T follicular helper cell (primary cell): ENCODE data around the gene COL7A1.
"Not testable (repeated sequence)": the region's sequence is repeated elsewhere in the genome, so short reads cannot be mapped to it uniquely, and the experiment has no call there.

Experiments
- DNase-seq: peaks from one replicate; pipeline ENCODE4 v3.0.0-alpha.2; 2020; ENCODE audit warnings: low read depth

Gene COL7A1

DNA sequence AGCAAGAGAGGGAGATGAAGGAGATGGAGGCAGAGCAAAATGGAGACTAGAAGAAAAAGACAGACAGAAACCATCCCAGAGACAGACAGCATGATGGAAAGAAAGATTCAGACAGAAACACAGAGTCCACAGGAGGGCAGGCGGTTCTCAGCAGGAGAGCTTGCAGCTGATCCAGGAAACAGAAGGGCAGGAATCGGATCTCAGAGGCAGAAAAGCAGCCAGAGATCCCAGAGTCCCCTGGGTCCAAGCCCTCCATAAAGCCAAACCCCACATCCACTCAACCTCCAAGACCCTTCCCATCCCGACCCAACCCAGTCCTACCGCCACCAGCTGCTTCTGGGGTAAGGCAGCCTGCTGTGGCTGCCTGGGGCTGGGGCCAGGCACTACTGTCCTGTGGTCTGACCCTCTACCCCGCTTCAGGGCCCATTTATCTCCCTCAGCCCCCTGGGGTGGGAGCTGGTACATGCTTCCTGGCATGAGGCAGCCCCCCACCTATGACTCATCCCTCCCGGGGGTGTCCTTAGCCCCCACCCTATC, 31.7 kb downstream of the COL7A1 start, which contains the start of gene UCN2:
UCN2 (minus strand) TSS at position 400 of the 537 bp plus-strand sequence. CDS start 657 bp downstream, outside the sequence.
- no peak for DNase-seq

DNA sequence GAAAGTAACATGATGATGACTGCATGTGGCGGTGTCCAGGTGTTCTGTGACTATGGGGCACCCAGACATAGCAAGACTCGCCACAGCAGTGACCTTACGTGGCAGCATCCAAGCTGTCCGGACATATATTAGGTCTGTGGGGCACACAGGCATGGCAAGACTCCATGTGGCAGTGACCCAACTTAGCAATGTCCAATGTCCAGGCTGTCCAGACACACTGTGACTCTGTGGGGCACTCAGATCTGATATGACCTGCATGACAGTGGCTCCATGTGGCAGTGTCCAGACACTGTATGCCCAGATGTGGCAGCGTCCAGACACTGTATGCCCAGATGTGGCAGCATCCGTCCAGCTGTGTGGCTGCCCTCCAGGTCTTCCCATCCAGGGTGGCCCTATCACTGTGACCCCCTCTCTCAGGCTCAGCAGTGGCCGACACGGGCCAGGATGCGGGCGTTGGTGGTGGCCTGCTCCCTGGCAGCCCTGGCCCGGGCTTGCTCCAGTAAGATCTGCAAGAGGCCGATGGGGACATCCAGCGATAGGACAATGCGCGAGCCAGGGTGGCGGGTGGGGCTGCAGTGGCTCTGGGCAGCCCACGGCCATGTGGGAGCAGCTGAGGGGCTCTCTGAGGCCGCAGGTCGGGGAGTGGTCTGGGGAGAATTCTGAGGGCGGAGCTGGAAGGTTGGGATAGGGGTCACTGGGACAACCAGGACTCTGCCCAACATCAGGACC, 32.6 kb downstream of the COL7A1 start:
- DNase-seq: no peak

DNA sequence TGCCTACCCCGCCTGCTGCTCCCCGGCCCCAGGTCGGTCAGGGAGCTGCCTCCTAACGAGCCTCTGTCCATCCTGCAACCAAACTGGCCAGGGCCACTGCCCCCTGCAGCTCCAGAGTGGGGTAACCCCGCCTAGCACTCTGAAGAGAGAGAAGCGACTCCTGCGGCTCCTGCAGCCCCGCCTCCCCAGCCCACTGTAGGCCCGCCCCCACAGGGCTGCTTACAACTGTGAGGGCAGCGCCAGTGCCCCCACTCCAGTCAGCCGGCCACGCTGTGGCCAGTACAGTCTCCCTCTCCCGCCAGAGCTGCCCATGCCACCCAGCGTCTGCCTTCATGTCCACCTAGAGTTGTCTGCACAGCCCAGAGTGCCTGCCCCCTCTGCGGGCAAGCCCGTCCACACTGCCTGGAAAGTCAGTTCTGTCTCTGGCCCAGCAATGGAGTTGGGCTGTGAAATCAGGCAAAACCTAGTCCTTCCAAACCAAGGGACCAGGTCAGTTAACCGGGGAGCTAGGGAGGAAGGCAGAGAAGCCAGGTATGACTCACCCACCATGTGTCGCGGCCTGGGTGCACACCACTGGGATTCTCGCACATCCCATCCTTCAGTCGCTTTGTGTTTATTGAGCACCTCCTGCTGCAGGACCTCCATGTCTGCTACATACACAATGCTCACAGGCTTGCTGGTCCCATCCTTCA, 33.9 kb downstream of the COL7A1 start:
- no peak for DNase-seq

DNA sequence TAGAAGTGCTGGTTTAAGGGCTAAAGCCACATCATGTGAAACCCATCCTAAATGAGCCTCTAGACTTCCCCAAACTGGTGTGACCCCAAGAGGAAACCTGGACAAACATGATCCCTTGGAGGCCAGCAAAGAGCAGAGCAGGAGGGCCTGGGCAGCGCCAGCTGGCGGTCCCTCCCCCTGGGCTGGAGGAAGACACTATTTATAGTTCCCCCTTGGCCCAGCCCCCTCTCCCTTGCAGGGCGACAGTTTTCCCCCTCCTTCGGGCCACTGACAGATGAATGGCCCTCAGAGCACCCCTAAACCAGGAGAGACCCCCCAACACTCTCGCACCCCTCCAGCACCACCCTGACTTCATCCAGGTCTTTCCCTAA, 34.5 kb downstream of the COL7A1 start:
- no peak for DNase-seq

DNA sequence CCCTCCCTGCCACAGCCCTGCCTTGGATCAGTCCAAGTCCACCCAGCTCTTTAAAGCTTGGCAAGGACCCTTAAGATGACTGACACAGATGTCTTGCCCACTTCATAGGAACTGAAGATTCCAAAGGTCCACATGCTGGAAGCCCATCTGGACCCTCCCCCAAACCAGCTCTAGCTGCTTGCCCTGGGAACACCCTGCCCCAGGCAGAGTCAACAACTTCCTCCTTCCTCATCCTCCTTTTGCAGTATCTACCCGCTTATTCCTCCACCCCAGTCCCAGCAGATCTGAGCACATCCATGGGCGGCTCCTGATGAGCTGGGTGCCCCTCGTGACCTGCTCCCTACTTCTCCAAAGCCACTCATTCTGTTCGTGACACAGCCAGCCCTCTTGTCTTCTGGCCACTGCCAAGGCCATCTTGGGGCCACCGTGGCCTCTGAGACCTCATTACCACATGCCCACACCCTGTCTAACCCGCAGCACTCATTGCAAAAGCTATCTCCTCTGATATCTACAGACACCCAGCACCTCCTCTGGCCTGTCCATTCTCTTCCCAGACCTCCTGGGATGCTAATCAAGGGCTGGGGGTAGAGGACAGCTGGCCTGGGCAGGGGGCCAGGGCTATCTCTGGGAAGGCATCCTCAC, 36.5 kb downstream of the COL7A1 start:
- DNase-seq: no peak

DNA sequence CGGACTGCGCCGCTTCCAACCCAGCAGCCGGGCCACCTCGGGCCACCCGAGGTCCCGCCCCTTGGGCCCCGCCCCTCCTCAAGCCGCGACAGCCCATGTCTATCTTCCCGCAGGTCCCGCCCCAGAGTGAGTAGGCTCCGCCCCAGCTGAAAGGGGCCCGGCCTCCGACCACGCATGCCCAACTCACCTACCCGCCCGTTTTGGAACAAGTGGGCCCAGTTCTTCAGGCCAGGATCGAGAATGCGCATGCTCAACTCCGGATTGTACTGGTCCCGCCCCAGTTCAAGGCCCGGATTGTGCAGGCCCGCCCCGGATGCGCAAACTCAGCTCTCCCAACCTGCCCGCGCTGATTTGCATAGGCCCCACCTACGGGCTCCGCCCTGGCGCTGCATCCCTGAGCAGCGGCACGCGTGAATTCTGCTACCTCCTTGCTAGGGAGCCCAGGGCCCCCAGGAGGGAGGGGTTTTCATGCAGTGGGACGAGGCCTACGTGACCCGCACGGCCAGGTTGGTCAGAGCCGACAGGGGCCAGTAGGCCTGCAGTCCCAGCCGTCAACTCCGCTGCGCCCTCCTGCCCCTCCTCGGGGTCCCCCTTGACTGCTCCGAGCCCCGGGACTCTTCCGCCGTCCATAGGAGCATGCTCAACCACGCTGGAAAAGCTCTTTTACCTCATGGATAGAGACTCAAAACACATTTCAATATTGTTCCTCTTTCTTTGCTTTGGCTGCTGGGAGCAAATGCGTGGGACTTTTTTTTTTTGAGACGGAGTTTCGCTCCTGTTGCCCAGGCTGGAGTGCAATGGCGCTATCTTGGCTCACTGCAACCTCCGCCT, 38.1 kb downstream of the COL7A1 start, which contains the start of gene PFKFB4:
PFKFB4 (minus strand) TSS at position 8 of the 831 bp plus-strand sequence. CDS start 26 bp downstream, outside the sequence.
- peak; percentile 99 for DNase-seq

DNA sequence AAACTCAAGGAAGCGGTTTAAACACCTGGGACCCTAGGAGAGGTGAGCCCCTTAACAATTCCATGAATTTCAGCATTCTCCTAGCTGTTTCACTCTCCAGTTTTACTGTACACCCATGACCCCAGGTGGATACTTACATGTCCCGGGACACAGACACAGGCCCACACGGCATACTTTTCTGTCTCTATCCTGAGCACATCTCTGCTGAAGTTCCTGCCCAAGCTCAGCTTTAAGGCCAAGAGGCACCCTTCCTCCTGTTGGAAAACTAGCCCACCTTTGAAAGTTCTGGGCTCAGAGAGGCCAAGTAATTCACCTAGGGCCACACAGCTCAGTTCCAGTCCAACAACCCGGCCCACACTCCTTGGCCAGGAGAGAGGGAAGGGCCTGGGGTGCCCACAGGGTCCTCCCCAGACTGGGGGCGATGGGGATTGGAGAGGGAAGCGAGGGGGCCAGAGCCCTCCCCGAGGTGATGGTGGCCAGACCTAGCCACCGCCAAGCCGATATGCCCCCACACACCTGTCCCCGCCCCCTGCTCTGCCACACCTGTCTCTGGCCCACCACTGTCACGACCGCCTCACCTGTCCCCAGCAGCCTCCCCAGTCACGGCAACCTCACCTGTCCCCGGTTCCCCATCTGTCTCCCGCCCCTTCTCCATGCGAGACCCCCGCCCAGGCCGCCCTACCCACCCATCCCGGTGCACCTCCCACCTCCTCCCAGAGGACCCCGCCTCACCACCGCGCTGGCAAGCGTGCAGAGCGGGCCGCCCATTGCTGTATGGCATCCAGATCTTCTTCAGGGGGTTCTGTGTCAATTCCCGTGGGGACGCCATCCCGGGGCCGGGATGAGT, 39.0 kb downstream of the COL7A1 start:
- no peak for DNase-seq

DNA sequence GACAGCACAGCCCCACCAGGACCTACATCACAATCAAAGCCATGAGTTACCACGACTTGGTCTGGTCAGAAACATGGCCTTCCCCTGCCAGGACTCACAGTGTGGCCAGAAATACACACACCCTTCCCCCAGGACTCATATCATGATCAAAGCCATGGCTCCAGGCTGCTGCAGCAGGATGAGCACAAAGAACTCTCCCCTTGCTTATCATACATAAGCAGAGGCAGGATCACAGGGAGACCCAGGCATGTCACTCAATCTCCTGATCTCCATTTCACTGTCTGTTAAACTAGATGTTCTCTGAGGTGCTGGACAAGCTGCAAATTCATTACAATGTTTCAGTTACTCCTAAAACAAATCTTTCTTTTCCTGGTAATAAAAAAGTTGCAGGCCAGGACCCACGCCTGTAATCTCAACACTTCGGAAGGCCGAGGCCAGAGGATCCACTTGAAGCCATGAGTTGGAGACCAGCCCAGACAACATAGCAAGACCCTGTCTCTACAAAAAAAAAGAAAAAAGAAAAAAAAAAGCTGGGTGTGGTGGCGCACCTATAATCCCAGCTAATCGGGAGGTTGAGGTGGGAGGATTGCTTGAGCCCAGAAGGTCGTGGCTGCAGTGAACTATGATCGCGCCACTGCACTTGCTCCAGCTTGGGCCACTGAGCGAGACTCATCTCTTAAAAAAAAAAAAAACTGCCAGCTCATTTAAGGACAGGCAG, 39.7 kb downstream of the COL7A1 start:
- DNase-seq: no peak

DNA sequence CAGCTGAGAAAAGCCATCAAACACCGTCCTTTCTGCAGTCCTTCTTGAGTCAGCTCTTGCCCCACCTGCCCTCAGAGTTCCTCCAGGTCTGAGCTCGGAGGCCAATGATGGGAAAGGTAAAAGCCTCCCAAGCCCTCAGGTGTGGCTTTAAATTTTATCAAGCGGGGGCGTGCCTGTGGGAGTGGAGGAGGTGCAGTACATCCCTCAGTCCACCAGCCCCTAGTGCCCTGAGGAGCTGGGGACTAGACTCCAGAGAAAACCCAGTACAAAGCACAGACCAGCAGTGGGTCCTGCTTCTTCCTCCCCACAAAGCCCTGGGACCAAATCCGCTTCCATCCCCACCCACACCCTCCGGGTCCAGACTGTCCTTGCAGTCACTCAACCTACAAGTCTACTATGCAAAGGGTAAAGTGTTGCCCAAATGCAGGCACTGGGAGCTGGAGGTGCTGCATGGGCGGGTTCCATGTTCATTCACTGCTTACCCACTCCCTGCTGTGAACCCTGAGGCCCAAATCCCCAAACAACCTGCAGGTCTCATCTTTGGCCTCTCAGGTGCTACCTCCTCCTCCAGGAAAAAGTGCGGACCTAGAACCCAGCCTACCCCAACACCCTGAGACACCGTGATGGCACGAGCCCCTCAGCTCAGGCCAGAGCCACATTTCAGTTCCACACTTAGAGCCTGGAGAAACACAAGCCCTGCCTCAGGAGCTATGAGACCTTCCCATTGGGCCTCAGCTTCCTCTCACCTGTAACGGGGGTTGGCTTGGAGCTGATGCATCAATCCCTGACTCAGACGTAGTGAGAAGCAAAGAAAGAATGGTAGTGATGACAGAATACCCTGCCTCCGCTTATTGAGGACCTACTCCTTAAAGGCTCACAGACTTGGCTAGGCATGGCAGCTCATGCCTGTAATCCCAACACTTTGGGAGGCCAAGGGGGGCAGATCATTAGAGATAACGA, 41.0 kb downstream of the COL7A1 start:
- no peak for DNase-seq

DNA sequence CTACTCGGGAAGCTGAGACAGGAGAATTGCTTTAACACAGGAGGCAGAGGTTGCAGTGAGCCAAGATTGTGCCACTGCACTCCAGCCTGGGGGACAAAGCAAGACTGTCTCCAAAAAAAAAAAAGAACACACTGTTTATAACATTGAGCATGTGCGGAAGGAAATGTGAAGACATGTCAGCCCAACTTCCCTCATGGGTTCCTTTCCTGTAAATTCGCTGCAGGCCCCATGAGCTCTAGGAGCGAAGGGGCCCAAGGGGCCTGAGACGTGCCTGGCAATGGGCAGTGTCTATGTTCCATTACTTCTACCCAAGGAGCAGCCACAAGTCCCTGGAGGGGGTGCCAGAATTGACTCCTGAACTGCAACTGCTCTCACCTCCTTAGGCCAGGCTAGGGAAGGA, 41.8 kb downstream of the COL7A1 start:
- DNase-seq: no peak

DNA sequence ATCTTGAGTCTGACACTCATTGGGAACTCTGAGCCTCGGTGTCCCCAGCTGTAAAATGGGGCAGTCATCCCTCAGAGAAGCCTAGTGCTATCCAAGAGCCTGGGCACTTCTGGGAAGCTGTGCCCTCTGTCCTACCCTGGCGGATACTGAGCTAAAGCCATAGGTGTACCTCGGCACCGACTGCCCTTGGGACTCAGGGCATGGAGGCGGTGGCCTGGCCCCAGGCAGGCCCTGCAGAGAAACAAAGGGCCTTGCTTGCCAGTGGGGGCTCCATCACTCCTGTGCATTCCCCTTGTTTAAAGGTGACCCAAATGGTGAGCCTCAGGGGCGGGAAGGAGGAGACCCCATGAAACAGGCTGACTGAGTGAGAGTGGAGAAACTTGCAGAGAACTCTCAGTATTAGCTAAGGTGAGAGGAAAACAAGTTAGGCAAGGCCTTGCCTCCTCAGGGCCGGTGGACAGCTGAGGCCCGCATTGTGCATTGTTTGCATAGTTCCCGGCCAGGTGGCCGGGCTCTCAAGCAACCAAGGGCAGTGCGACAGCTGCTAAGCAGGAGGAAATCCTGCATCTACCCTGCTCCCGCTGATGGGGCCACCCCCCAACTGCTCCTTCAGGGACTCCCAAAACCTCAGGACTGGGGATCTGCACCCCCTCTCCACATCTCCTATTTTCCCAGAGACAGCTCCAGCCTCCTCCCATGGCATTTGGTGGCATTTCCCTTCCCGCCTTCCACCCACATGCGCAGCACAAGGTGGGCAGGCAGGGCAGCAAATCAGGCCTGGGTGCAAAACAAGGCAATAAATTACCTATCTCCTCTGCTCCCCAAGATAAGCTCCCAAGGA, 42.8 kb downstream of the COL7A1 start:
- no peak for DNase-seq

DNA sequence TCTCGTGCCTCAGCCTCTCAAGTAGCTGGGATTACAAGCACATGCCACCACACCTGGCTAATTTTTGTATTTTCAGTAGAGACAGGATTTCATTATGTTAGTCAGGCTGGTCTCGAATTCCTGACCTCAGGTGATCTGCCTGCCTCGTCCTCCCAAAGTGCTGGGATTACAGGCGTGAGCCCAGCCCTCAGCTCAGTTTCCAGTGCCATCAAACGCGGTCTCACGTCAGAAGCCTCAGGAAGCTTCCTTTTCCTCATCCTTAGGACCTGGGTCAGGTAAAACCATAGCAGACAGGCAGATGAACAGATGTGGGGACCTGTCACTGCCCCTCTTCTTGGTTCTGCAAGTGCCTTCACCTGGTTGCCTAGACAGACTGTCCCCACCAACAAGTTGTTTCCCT, 43.5 kb downstream of the COL7A1 start:
- DNase-seq: not testable (repeated sequence)

DNA sequence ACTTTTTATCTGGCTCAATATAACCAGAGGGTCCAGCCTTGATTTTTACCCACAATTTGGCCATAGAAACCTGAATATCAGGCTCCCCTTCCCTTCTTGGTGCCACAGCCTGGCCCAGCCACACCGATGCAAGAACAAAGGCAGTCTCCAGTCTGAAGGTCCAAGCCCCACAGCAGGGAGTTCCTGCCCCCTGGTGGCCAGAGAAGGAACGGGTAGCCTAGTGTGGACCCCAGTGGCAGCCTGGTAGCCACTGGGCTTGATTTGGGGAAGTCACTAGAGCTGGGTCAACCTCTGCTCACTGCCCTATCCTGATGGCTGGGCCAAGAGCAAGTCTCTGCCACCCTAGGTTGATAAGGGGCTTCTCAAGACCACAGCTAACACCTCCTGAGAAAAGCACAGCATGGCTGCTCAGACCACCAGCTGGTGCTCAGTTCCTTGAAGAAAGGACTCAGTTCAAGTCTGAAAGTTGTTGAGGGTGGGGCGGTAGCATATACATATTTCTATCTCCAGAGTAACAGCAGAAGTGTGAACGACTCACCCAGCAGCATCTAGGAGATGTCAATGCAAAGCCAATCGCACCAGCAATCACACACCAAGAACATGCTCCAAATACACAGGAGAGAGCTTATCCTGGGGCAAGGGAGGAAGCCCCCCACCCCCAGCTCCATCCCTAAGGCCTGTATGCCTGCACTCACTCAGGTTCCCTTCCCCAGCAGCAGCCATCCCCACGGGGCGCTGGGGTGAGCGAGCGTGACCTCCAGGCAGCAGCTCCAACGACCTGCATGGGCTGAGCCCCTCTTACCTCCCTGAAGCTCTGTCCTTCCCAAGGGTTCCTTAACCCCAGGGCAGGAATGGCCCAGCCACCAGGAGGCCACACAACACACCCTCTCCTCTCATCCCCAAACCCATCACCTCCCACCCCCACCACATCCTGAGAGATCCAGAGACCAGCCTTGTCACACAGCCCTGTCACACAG, 46.1 kb downstream of the COL7A1 start:
- DNase-seq: peak; percentile 74

DNA sequence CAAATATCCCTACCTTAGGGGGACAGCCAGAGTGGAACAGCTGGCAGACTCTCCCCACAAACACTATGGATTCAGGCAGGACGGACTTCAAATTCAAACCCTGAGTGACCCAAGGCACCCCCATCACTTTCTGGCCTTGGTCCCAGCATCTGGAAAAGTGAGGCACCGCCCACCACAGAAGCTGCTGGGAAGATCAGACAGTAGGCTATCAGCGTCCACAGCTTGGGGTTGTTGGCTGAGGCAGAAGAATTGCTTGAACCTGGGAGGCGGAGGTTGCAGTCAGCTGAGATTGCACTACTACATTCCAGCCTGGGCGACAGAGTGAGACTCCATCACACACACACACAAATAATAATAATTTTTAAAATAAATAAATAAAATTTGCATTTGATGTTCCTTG, 47.0 kb downstream of the COL7A1 start:
- DNase-seq: no peak

DNA sequence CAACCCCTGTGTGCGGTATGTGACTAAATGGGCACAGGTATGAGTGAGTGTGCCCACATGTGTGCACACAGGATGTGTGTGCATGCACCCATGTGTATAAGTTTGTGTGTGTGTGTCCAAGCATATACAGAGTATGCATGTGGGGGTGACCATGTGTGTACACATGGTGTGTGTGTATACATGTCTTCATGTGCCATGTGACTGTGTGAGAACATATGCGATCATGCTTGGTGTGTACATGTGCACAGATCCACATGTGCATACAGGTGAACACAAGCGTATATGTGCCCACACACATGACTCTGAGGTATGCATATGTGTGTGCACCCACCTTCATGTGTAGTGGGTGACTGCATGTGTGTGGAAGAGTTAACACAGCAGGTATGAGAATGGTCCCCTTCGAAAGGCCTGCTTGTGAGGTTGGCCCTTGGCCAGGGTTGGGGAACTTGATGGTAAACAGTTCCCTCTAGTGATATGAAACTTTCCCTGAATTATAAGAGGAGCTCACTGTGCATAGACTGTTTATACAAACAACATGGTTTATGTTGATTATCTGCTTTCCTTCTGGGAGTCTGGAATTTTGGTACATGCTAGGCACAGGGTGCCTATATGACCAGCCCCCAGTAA, 48.8 kb downstream of the COL7A1 start:
- no peak for DNase-seq

DNA sequence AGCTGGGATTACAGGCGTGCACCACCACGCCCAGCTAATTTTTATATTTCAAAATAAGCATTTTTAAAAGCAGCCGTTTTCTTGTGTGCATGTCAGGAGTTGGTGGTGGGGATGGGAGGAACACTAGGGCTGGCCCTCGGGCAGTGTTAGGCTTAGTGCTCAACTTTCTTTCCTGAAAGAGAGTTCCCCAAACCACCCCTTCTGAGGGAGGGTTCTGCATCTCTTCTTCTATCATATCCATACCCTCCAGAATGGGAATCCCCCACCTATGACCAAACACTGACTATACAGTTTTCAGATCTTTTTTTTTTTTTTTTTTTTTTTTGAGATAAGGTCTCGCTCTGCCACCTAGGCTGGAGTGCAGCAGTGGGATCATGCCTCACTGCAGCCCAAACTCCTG, 51.0 kb downstream of the COL7A1 start:
- DNase-seq: no peak
